HepG2 (cell line): ENCODE data around the gene HACD2. TPM values are rescaled to one million over a fixed set of nuclear protein-coding genes. Genes with fewer than 3 reads are reported as not detected.

Experiments
- ATAC-seq: fragments of 200-7000 bp; cut with Tn5 transposase; 3 replicates; pipeline ENCODE4 v1.9.1; 2020; ENCODE audit warnings: mild to moderate bottlenecking, moderate library complexity
- BruUV-seq: library from RNA; stranded (reverse); fragments of 400-500 nt; replicated peaks from 2 replicates; lab custom pipeline; 2021; lab: Mats Ljungman, UMichigan
- CTCF ChIA-PET: fragments of 300-600 bp; formaldehyde crosslinking; extraction: SDS; loops from one replicate; lab custom pipeline; 2021; ENCODE audit warnings: low total read pairs, inconsistent platforms, low intra/inter-chr PET ratio; lab: Yijun Ruan, JAX
- POLR2A ChIA-PET: fragments of 350-600 bp; sonication (Branson Sonifier 250); formaldehyde crosslinking; loops from one replicate; lab custom pipeline; 2020; ENCODE audit warnings: antibody characterized with exemption, inconsistent platforms; lab: Yijun Ruan, JAX
- DNase-seq: peaks from one replicate; pipeline ENCODE4 v3.0.0-alpha.2; 2015; ENCODE audit warnings: low spot score
- FAIRE-seq: peaks from 3 replicates; lab custom pipeline; 2011; peaks lifted over from hg19 to GRCh38; lab: Jason Lieb, UNC
- H2AFZ ChIP-seq: one replicate; pipeline ENCODE4 v1.6.1; 2011; ENCODE audit warnings: low read length, inconsistent platforms
- H3K27ac ChIP-seq: fragments of 300-600 bp; 3 replicates; pipeline ENCODE4 v1.8.0; 2011; ENCODE audit warnings: mixed run types, mild to moderate bottlenecking, mixed read lengths, low read length, inconsistent platforms; ENCODE audit not compliant: insufficient read depth; ENCODE audit errors: extremely low read length
- H3K27me3 ChIP-seq, 2 experiments: fragments of 200-600 bp in 1 of 2; 2 replicates in 1 of 2; 3 replicates in 1 of 2; pipeline versions ENCODE4 v1.6.0 to v1.8.0; 2011; ENCODE audit warnings: low read length in 2 of 2, mild to moderate bottlenecking in 2 of 2, moderate library complexity in 2 of 2, inconsistent platforms in 1 of 2; ENCODE audit not compliant: insufficient read depth in 2 of 2, control insufficient read depth in 1 of 2
- H3K36me3 ChIP-seq, 2 experiments: fragments of 200-600 bp in 1 of 2; replicated peaks in 1 of 2; 2 replicates in 1 of 2; 3 replicates in 1 of 2; pipeline versions ENCODE4 v1.5.1 to v1.8.0; 2011; ENCODE audit warnings: low read length in 2 of 2, inconsistent platforms in 1 of 2; ENCODE audit not compliant: insufficient read depth in 2 of 2, control insufficient read depth in 1 of 2
- H3K4me1 ChIP-seq: 2 replicates; pipeline ENCODE4 v1.5.1; 2012; ENCODE audit warnings: low read length, inconsistent platforms; ENCODE audit not compliant: insufficient read depth
- H3K4me2 ChIP-seq: 2 replicates; pipeline ENCODE4 v1.6.0; 2011; ENCODE audit warnings: low read depth, low read length, inconsistent platforms
- H3K4me3 ChIP-seq, 3 experiments: fragments of 200-600 bp in 1 of 3; sonication (generic), shearing (Covaris generic) in 1 of 3; replicated peaks in 1 of 3; 2 replicates each; pipeline ENCODE4 v1.5.1; 2011 to 2016; ENCODE audit warnings: low read length in 3 of 3, inconsistent platforms in 2 of 3, low read depth in 2 of 3, mild to moderate bottlenecking in 2 of 3, control low read depth in 1 of 3, mixed read lengths in 1 of 3; ENCODE audit not compliant: insufficient read depth in 1 of 3
- H3K79me2 ChIP-seq: one replicate; pipeline ENCODE4 v1.6.1; 2011; ENCODE audit warnings: low read length, inconsistent platforms; ENCODE audit not compliant: insufficient read depth
- H3K9ac ChIP-seq: 2 replicates; pipeline ENCODE4 v1.6.0; 2011; ENCODE audit warnings: mild to moderate bottlenecking, low read depth, low read length, inconsistent platforms; ENCODE audit not compliant: insufficient read depth
- H3K9me3 ChIP-seq: 2 replicates; pipeline ENCODE4 v1.5.1; 2012; ENCODE audit warnings: mild to moderate bottlenecking, low read length
- H4K20me1 ChIP-seq: 2 replicates; pipeline ENCODE4 v1.6.0; 2011; ENCODE audit warnings: inconsistent platforms, mild to moderate bottlenecking, low read length, moderate library complexity; ENCODE audit not compliant: insufficient read depth
- HMG20B ChIP-seq: conservative IDR thresholded peaks from 2 replicates; pipeline ENCODE4 v1.6.1; 2016; ENCODE audit warnings: missing genetic modification reagents, missing compliant biosample characterization
- IKZF4 ChIP-seq: sonication (generic); formaldehyde crosslinking; IDR thresholded peaks from 2 replicates; pipeline ENCODE4 v1.5.1; 2020; ENCODE audit warnings: borderline replicate concordance, mild to moderate bottlenecking, low read depth, missing genetic modification reagents; ENCODE audit errors: not compliant biosample characterization
- PCBP2 ChIP-seq: fragments of 200-400 bp; formaldehyde crosslinking; optimal IDR thresholded peaks from 2 replicates; pipeline ENCODE3; 2018; ENCODE audit warnings: low read length, low read depth; ENCODE audit not compliant: poor library complexity, severe bottlenecking
- SP2 ChIP-seq: sonication (generic); formaldehyde crosslinking; IDR thresholded peaks from 2 replicates; pipeline ENCODE4 v1.5.1; 2020; ENCODE audit warnings: mild to moderate bottlenecking, missing genetic modification reagents
- WGBS: methylation state at CpG from one replicate; pipeline ENCODE4 v1.1.6; 2017; ENCODE audit warnings: low lambda C conversion rate; 5-methylcytosine and 5-hydroxymethylcytosine counted together
- in situ Hi-C: cut with HindIII; loops from 2 replicates; pipeline ENCODE4 v1.10.0; 2017; ENCODE audit warnings: low pct_unique_long_range_greater_than_20kb; ENCODE audit not compliant: extremely low pct_ligation_motif_present
- intact Hi-C: fragments of 100-400 bp; cut with micrococcal nuclease; formaldehyde crosslinking; loops from one replicate; pipeline ENCODE4 v1.10.0; 2022; ENCODE audit not compliant: unreplicated experiment
- polyA plus RNA-seq, 8 experiments: library from polyadenylated mRNA; depleted of rRNA in 3 of 8; stranded (reverse) in 7 of 8; unstranded in 1 of 8; fragments of >200 nt; fragmentation: Illumina TruSeq in 4 of 8; extraction: Trizol in 4 of 8; gene quantifications; 2 replicates each; pipeline versions ENCODE4 v1.2.1 to v1.2.3, GENCODE V29; 2011 to 2016; ENCODE audit warnings: low read depth in 4 of 8, missing spikeins in 1 of 8, mixed read lengths in 1 of 8; ENCODE audit not compliant: insufficient read depth in 1 of 8
- total RNA-seq, 5 experiments: library from RNA; depleted of rRNA; stranded (reverse); fragments of >200 nt; fragmentation: Illumina TruSeq; extraction: Trizol; gene quantifications; 2 replicates each; pipeline ENCODE4 v1.2.3, GENCODE V29; 2016; ENCODE audit warnings: low read depth in 1 of 5
- TF ChIP-seq, protein P1 (sequence below): sonication (generic); formaldehyde crosslinking; IDR thresholded peaks from 2 replicates; pipeline ENCODE4 v1.5.0; 2020; ENCODE audit warnings: mild to moderate bottlenecking, missing genetic modification reagents, moderate library complexity

The HACD2 gene
- total and polyA plus RNA-seq, 2 of the 13 experiments (the other 11 are each of a cell fraction or from before 2014, with no cell fraction given), result 47.0 to 50.4 TPM

DNA sequence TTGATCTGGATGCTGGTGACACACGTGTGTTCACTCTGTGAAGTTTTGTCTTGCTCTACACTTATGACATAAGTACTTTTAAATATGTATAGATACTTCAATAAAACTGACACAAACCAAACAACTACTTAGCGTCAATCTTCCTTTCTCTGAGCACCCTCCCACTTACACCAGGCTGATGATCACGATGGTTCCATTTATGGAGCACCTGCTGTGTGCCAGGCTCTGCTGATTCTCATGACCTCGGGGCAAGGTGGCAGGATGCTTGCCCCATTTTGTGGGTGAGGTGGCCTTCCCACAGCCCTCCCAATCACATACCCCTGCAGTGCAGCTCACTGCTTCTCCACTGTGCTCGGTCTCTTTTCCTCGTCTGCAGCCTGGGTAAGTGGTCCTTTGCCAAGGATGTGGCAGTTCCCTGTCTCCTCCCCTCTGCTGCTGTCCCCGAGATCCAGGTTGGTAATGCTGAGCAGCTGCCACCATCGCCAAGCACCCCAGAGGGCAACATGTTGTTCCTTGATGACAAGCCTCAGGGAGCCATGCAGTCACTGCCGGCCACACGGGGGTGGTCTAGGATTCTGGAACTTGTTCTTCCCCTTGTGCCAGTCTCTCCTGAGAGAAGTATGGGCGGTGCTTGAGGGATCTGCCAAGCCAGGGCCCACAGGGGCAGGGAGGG, 115.4 kb downstream of the HACD2 start:
- Histone ChIP-seq H3K27ac (no peak overlapping the region), H3K27me3 (peaks cover 0 to 7% of the 10 kb centered on the region in 2 experiments; a peak in 2 of 5 replicates), H3K36me3 (no peaks in the 10 kb centered on the region), H4K20me1 (no peaks in the 10 kb centered on the region), H3K4me2 (no peak overlapping the region), H3K4me1 (no peaks in the 10 kb centered on the region), H3K9me3 (no peaks in the 10 kb centered on the region), H3K4me3 (no peak overlapping the region), H2AFZ (no peak overlapping the region), H3K9ac (no peak overlapping the region), H3K79me2 (no peaks in the 10 kb centered on the region)
- no peak for DNase-seq
- ATAC-seq, result peak; percentile 41; the same call in 2 of the 3 replicates
- no TSS peak for BruUV-seq
- ChIA-PET POLR2A (no interaction called here), CTCF (no interaction called here)
- TF ChIP-seq IKZF4 (CRISPR knock-in tag) (no peak), PCBP2 (no peak), SP2 (CRISPR knock-in tag) (no peak)
- TF ChIP-seq, protein P1, sequence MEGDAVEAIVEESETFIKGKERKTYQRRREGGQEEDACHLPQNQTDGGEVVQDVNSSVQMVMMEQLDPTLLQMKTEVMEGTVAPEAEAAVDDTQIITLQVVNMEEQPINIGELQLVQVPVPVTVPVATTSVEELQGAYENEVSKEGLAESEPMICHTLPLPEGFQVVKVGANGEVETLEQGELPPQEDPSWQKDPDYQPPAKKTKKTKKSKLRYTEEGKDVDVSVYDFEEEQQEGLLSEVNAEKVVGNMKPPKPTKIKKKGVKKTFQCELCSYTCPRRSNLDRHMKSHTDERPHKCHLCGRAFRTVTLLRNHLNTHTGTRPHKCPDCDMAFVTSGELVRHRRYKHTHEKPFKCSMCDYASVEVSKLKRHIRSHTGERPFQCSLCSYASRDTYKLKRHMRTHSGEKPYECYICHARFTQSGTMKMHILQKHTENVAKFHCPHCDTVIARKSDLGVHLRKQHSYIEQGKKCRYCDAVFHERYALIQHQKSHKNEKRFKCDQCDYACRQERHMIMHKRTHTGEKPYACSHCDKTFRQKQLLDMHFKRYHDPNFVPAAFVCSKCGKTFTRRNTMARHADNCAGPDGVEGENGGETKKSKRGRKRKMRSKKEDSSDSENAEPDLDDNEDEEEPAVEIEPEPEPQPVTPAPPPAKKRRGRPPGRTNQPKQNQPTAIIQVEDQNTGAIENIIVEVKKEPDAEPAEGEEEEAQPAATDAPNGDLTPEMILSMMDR (CRISPR knock-in tag), result 0 out of 2 replicates have a peak, but pooled peaks have one; percentile 3
- in situ Hi-C loops, result no loop called here
- FAIRE-seq, result no peak
- intact Hi-C loops, result no loop called here
- 34% methylated on average over 9 of the region's 11 CpGs for WGBS

DNA sequence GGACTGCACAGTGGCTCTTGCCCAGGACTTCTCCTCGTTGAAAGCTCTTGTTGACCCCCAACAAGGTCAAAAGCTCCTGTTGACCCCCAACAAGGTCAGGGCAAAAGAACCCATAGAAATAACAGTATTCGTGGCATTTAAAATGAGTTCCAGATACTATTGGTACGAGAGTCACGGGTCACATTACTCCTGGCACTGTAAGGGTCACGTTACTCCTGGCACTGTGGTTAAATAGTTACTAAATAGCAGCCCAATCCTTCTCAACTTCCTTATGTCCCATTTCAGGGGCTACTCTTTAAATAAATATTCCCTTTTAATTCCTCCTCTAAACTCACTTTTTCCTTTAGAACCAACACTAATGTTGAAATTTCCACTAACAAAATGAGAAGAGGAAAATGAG, 117.8 kb downstream of the HACD2 start:
- Histone ChIP-seq H2AFZ (no peak overlapping the region), H4K20me1 (no peaks in the 10 kb centered on the region), H3K4me2 (no peak overlapping the region), H3K4me3 (no peak overlapping the region), H3K36me3 (no peaks in the 10 kb centered on the region), H3K27ac (no peak overlapping the region), H3K9ac (no peak overlapping the region), H3K79me2 (no peaks in the 10 kb centered on the region), H3K4me1 (no peaks in the 10 kb centered on the region), H3K27me3 (peaks cover 0 to 7% of the 10 kb centered on the region in 2 experiments; a peak in 2 of 5 replicates), H3K9me3 (no peaks in the 10 kb centered on the region)
- no TSS peak for BruUV-seq
- intact Hi-C loops, result no loop called here
- TF ChIP-seq HMG20B, result no peak
- ChIA-PET CTCF (no interaction called here), POLR2A (no interaction called here)
- no peak for ATAC-seq
- 5% methylated on average over 5 of the region's 5 CpGs for WGBS
- DNase-seq, result no peak
- no peak for FAIRE-seq
- in situ Hi-C loops, result no loop called here
